HUES6 (cell line): Measurements from ENCODE around the gene HDHD3.

Experiments used
- H3K27ac ChIP-seq: 2 replicates; pipeline ENCODE4 v1.7.0; 2013; ENCODE audit warnings: low read depth, mild to moderate bottlenecking, low read length, inconsistent platforms
- H3K27me3 ChIP-seq: 2 replicates; pipeline ENCODE4 v1.6.1; 2013; ENCODE audit warnings: low read length; ENCODE audit not compliant: control insufficient read depth, insufficient read depth
- H3K36me3 ChIP-seq: 2 replicates; pipeline ENCODE4 v1.6.1; 2013; ENCODE audit warnings: low read length; ENCODE audit not compliant: control insufficient read depth, insufficient read depth
- H3K4me1 ChIP-seq: 2 replicates; pipeline ENCODE4 v1.6.1; 2013; ENCODE audit warnings: low read length; ENCODE audit not compliant: control insufficient read depth, insufficient read depth
- H3K4me3 ChIP-seq: 2 replicates; pipeline ENCODE4 v1.5.1; 2013; ENCODE audit warnings: low read depth, low read length
- H3K9ac ChIP-seq: one replicate; pipeline ENCODE4 v1.6.1; 2013; ENCODE audit warnings: mild to moderate bottlenecking, low read length
- H3K9me3 ChIP-seq: 2 replicates; pipeline ENCODE4 v1.6.1; 2013; ENCODE audit warnings: low read depth, low read length; ENCODE audit not compliant: control insufficient read depth, insufficient read depth

Gene HDHD3

DNA sequence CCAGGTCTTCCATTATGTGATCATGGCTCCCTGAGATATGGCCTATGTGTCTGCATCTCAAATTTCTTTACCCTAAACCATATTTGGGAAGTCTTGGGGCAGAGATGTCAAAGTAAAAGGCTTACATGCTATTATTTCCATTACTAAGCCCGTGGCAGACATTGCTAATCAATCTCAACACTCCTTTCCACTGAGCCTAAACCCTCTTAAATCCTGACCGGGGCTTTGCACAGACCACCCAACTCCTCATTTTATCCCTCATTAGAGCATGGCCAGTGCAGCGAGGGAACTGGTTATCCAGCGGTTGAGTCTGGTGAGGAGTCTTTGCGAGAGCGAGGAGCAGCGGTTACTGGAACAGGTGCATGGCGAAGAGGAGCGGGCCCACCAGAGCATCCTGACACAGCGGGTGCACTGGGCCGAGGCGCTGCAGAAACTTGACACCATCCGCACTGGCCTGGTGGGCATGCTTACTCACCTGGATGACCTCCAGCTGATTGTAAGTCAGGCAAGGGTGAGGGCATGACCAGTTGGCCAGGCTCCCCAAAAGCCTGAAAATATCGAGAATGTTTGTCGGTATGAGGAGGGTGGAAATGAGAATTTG is 16.4 kb downstream of the HDHD3 start:
- H3K27me3 ChIP-seq = no peaks in the 10 kb centered on the region
- H3K9ac ChIP-seq = no peak overlapping the region
- H3K9me3 ChIP-seq = no peaks in the 10 kb centered on the region
- no peak overlapping the region for H3K27ac ChIP-seq
- H3K4me1 ChIP-seq = no peaks in the 10 kb centered on the region
- no peaks in the 10 kb centered on the region for H3K36me3 ChIP-seq
- H3K4me3 ChIP-seq = no peak overlapping the region

DNA sequence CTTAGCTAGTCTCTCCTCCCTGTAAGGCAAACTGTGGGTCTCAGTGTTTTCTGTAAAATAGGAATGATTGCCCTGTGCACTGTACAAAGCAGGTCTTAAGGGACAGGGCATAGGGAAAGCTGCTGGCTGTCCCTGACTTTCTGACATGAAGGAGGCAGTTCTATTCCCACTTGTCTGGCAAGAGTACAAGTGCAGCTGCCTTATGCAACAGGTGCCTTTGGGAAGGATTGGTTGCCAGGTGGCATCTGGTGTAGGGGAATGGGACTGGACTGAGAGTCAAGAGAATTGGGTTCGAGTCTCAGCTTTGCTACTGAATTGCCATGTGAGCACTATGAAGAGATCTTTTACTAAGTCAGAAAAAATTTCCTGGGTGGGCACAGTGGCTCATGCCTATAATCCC is 17.4 kb downstream of the HDHD3 start:
- H3K4me1 ChIP-seq = no peaks in the 10 kb centered on the region
- no peak overlapping the region for H3K27ac ChIP-seq
- H3K4me3 ChIP-seq = no peak overlapping the region
- H3K27me3 ChIP-seq = no peaks in the 10 kb centered on the region
- H3K9me3 ChIP-seq = no peaks in the 10 kb centered on the region
- H3K9ac ChIP-seq = no peak overlapping the region
- no peaks in the 10 kb centered on the region for H3K36me3 ChIP-seq

DNA sequence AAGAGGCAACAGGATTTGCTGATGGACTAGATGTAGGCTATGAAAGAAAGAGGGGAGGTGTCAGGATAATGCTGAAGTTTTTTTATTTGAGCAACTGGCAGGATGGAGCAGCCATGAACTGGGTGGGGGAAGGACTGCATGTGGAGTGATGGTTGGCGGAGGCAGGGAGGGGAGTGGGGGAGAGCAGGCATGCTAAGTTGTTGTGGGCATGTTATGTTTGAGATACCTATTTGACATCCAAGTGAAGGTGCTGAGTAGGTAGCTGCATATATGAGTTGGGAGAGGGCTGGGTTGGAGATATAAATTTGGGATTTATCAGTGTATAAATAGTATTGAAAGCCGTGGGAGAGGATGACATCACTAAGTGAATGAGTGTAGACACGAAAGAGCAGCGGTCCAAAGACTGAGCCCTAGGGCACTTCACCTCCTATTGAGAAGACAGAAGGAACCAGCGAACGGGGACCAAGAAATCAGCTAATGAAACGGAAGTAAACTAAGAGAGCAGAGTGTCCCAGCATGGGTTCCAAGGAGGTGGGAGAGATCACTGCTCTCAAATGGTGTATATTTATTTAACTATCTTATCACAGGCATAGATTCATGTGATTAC is 20.0 kb downstream of the HDHD3 start:
- H3K27ac ChIP-seq = no peak overlapping the region

DNA sequence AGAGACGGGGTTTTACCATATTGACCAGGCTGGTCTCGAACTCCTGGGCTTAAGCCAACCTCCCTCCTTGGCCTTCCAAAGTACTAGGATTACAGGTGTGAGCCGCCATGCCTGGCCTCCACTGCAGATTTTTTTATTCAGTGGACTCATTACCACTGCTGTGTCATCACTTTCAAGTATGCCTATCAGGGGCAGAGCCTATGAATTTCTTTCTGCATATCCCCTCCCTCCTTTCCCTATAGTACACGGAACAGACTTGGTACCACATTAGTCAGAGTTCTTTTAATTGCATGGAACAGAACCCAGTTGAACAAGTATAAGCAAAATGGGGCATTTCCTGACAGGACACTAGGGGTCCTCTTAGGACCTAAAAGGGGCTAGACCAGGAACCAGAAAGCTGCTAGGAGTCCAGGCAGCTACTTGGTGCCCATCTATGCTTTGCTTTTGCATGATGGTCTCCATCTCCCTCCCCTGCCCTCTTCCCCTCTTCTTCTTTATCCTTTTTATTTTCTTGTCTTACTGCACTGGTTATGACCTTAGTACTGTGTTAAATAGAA is 21.7 kb downstream of the HDHD3 start:
- H3K9me3 ChIP-seq = no peaks in the 10 kb centered on the region

More for the DNA sequence above, 20.0 kb downstream of the HDHD3 start:
- no peak overlapping the region for H3K9ac ChIP-seq
- H3K36me3 ChIP-seq = no peaks in the 10 kb centered on the region
- H3K27me3 ChIP-seq = peaks cover 8% of the 10 kb centered on the region; the same call in 1 of the 2 replicates
- H3K9me3 ChIP-seq = no peaks in the 10 kb centered on the region
- no peak overlapping the region for H3K4me3 ChIP-seq
- no peaks in the 10 kb centered on the region for H3K4me1 ChIP-seq

DNA sequence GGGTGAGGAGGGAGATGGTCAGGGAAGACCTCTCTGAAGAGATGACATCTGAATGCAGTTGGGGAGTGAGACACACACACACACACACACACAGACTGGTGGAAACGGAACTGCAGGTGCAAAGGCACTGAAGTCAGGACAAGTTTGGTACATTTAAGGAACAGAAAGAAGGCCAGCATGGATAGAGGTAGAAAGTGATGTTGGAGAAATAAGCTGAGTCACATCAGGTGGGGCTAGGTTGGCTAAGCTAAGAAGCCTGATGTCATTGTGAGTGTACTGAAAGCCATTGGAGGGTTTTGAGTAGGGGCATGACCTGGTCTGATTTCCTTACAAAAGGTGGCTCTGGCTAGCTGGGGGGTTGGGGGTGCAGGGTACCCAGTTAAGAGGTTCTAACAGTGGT is 24.4 kb downstream of the HDHD3 start:
- no peak overlapping the region for H3K9ac ChIP-seq
- no peaks in the 10 kb centered on the region for H3K9me3 ChIP-seq
- no peak overlapping the region for H3K27ac ChIP-seq
- peaks cover 47% of the 10 kb centered on the region for H3K27me3 ChIP-seq
- H3K4me1 ChIP-seq = peaks cover 14% of the 10 kb centered on the region
- H3K4me3 ChIP-seq = no peak overlapping the region
- H3K36me3 ChIP-seq = no peaks in the 10 kb centered on the region

More for the DNA sequence above, 21.7 kb downstream of the HDHD3 start:
- Histone ChIP-seq H3K4me3 (no peak overlapping the region), H3K36me3 (no peaks in the 10 kb centered on the region), H3K4me1 (peaks cover 12% of the 10 kb centered on the region), H3K9ac (no peak overlapping the region), H3K27ac (no peak overlapping the region), H3K27me3 (peaks cover 22% of the 10 kb centered on the region)

DNA sequence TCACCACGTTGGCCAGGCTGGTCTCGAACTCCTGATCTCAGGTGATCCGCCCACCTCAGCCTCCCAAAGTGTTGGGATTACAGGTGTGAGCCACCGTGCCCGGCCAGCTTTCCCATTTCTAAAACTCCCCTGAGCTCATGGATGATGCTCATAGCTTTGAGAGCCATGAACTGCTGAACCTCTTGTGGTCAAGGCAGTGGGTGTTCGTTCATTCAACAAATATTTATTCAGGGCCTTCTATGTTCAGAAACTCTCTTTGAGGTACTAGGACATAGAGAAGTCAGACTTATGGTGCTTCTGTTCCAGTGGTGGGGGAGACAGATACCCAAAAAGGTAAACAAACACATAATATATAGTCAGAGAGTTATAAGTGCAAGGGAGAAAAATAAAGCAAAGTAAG is 24.8 kb downstream of the HDHD3 start:
- Histone ChIP-seq H3K27me3 (peaks cover 51% of the 10 kb centered on the region), H3K36me3 (no peaks in the 10 kb centered on the region), H3K4me3 (no peak overlapping the region), H3K27ac (no peak overlapping the region), H3K9ac (no peak overlapping the region), H3K9me3 (no peaks in the 10 kb centered on the region), H3K4me1 (peaks cover 14% of the 10 kb centered on the region)

DNA sequence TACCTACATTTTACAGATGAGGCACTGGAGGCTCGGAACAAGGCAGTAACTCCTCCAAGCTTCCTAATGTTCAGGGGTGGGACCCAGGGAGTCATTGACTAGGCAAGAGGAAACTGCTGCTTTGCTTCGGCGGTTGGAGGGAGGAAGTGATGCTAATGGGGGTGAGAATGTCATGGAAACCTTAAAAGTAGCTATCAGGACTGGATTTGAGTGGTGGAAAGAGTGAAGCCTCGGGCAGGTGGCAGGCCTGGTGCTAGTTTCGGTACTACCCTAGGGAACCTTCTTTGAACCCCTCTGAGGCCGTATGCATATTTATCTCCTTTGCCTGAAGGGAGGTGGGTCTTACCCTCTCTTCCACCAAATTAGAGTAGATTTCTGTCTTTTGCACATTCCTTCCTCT is 25.8 kb downstream of the HDHD3 start:
- no peaks in the 10 kb centered on the region for H3K9me3 ChIP-seq
- no peak overlapping the region for H3K9ac ChIP-seq
- no peak overlapping the region; the same call in 1 of the 2 replicates for H3K4me3 ChIP-seq
- H3K27ac ChIP-seq = no peak overlapping the region
- H3K4me1 ChIP-seq = peaks cover 14% of the 10 kb centered on the region
- H3K27me3 ChIP-seq = peaks cover 51% of the 10 kb centered on the region
- no peaks in the 10 kb centered on the region for H3K36me3 ChIP-seq

DNA sequence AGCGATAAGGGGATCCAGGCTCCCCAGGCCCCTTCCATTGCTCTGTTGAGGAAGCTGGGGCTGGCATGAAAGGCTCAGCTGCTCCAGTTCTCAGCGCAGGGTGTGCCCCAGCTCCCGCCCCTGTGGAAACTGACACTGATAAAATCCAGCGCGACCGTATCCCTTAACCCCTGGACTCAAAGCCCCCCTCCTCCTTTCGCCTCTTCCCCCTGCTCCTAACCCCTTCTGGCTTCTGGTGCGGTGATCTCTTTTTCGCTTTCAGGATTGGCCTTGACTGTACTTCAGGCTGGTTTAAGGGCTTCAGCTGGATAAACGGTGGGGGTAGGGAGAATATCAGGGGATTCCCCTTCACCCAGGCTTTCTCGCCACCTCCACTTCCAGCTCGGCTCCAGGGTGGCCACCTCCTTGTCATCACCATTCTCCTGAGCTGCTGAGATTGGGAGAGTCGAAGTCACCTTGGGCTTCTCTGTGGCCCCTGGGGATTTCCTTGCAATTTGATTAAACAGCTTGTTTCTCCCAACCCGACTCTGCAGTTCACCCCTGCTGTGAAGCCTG is 26.6 kb downstream of the HDHD3 start:
- no peaks in the 10 kb centered on the region for H3K9me3 ChIP-seq
- H3K4me1 ChIP-seq = peaks cover 14% of the 10 kb centered on the region
- no peaks in the 10 kb centered on the region for H3K36me3 ChIP-seq
- peak overlapping the region; percentile 56 for H3K4me3 ChIP-seq
- H3K27ac ChIP-seq = no peak overlapping the region
- H3K27me3 ChIP-seq = peaks cover 51% of the 10 kb centered on the region
- H3K9ac ChIP-seq = no peak overlapping the region

DNA sequence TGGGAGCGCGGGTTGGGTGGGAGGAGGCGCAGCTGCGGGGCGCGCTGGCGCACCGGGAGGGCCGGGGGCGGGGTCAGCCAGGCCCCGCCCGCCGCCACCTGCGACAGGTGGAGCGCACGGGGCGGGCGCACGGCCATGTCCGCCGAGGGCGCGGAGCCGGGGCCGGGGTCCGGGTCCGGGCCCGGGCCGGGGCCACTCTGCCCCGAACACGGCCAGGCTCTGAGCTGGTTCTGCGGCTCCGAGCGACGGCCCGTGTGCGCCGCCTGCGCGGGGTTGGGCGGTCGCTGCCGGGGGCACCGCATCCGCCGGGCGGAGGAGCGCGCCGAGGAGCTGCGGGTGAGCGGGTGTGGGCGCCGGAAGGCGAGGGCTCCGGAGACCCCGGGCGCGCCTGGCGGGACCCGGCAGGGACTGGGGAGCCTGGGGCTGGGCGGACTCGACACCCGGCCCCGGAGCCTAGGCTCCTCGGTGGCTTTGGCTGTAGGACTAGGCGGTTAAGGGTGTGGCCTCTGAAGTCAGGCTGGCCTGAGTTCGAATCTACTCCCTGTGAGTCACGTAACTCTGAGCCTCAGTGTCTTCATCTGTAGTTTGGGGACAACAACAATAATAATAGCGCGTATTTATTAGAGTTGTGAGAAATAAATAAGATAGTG is 27.2 kb downstream of the HDHD3 start, which contains the start of gene BSPRY:
Gene BSPRY (plus strand): TSS at position 97 of the 650 bp plus-strand sequence. CDS start 39 bp downstream, at position 136.
- peaks cover 14% of the 10 kb centered on the region for H3K4me1 ChIP-seq
- no peaks in the 10 kb centered on the region for H3K9me3 ChIP-seq
- peaks cover 51% of the 10 kb centered on the region for H3K27me3 ChIP-seq
- no peaks in the 10 kb centered on the region for H3K36me3 ChIP-seq
- peak within 1 kb of the TSS; percentile 56 for H3K4me3 ChIP-seq
- H3K9ac ChIP-seq = no peak within 1 kb of the TSS
- H3K27ac ChIP-seq = no peak within 1 kb of the TSS

DNA sequence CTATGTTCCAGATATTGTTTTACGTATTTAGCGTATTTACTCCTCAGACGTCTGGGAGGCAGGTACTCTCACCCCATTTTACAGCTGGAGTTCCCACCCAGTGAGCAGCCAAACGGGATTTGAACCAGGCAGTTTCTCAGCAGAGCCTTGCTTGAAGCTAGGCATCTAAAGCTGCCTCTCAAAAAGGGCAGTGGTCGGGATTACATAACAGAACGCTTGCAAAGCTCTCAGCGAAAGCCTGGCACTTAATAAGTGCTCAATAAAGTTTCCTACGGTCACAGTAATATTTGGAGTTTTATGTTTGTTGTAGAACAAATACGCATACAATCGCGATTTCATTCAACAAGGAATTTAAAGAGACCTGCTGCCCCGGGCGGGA is 27.7 kb downstream of the HDHD3 start:
- Histone ChIP-seq H3K4me3 (peak overlapping the region; percentile 56), H3K9ac (no peak overlapping the region), H3K36me3 (no peaks in the 10 kb centered on the region), H3K27ac (no peak overlapping the region), H3K4me1 (peaks cover 14% of the 10 kb centered on the region), H3K9me3 (no peaks in the 10 kb centered on the region), H3K27me3 (peaks cover 51% of the 10 kb centered on the region)

DNA sequence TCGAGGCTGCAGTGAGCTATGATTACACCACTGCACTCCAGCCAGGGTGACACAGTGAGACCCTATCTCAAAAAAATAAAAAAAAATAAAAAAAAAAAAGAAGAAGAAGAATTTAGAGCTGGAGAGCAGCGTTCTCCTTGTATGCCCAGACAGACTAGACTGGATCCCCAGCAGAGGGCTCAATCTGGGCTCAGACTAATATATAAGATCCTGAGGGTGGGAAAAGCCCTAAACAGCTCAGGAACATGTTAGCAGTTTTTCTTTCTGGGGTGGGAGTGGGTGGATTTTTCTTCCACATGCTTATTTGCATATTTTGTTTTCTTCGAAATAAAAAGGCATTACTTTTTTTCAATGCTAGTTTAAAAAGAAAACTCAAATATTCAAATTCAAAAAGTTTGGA is 28.3 kb downstream of the HDHD3 start:
- H3K4me3 ChIP-seq = no peak overlapping the region
- no peaks in the 10 kb centered on the region for H3K36me3 ChIP-seq
- peaks cover 51% of the 10 kb centered on the region for H3K27me3 ChIP-seq
- no peaks in the 10 kb centered on the region for H3K9me3 ChIP-seq
- no peak overlapping the region for H3K27ac ChIP-seq
- H3K4me1 ChIP-seq = peaks cover 14% of the 10 kb centered on the region
- no peak overlapping the region for H3K9ac ChIP-seq
